ENCODE measurements around the gene NEMP1.
"Not testable (repeated sequence)": the region's sequence is repeated elsewhere in the genome, so short reads cannot be mapped to it uniquely, and the experiment has no call there.

NEMP1 gene

GRCh38 chr12:57057067-57057751, 21.4 kb downstream of the NEMP1 start:
- DNase-seq (ENCODE audit: low read depth), result no peak

GRCh38 chr12:57055824-57056223, 22.8 kb downstream of the NEMP1 start:
- no peak for DNase-seq (ENCODE audit: low read depth)

- not testable (repeated sequence) for DNase-seq (ENCODE audit: low read depth)
Observed at GRCh38 chr12:57053901-57054300, 24.7 kb downstream of the NEMP1 start.

- DNase-seq (ENCODE audit: low read depth), result not testable (repeated sequence)
Observed at GRCh38 chr12:57053146-57053545, 25.4 kb downstream of the NEMP1 start.

- no peak for DNase-seq (ENCODE audit: low read depth)
Observed at GRCh38 chr12:57051011-57051410, 27.6 kb downstream of the NEMP1 start.

GRCh38 chr12:57049890-57050289, 28.7 kb downstream of the NEMP1 start, which contains the start of gene MYO1A:
TSS of gene MYO1A (minus strand) at chr12:57050129. CDS start at chr12:57048323, 1,806 bp downstream.
- DNase-seq (ENCODE audit: low read depth), result no peak

GRCh38 chr12:57049119-57049446, 29.5 kb downstream of the NEMP1 start:
- no peak for DNase-seq (ENCODE audit: low read depth)

GRCh38 chr12:57048423-57049118, 30.0 kb downstream of the NEMP1 start:
- no peak for DNase-seq (ENCODE audit: low read depth)

GRCh38 chr12:57047981-57048380, 30.6 kb downstream of the NEMP1 start:
- DNase-seq (ENCODE audit: low read depth), result peak; percentile 32

GRCh38 chr12:57046947-57047890, 31.4 kb downstream of the NEMP1 start:
- DNase-seq (ENCODE audit: low read depth), result no peak

- no peak for DNase-seq (ENCODE audit: low read depth)
Observed at GRCh38 chr12:57046086-57046791, 32.4 kb downstream of the NEMP1 start.

- no peak for DNase-seq (ENCODE audit: low read depth)
Observed at GRCh38 chr12:57044889-57045288, 33.7 kb downstream of the NEMP1 start.

GRCh38 chr12:57044468-57044867, 34.1 kb downstream of the NEMP1 start:
- DNase-seq (ENCODE audit: low read depth), result no peak

GRCh38 chr12:57042695-57043094, 35.9 kb downstream of the NEMP1 start:
- no peak for DNase-seq (ENCODE audit: low read depth)

- no peak for DNase-seq (ENCODE audit: low read depth)
Observed at GRCh38 chr12:57040750-57041149, 37.8 kb downstream of the NEMP1 start.

- no peak for DNase-seq (ENCODE audit: low read depth)
Observed at GRCh38 chr12:57040211-57040610, 38.4 kb downstream of the NEMP1 start.

GRCh38 chr12:57039016-57039798, 39.4 kb downstream of the NEMP1 start:
- no peak for DNase-seq (ENCODE audit: low read depth)

- no peak for DNase-seq (ENCODE audit: low read depth)
Observed at GRCh38 chr12:57037264-57037663, 41.3 kb downstream of the NEMP1 start.

GRCh38 chr12:57033431-57033830, 45.2 kb downstream of the NEMP1 start:
- DNase-seq (ENCODE audit: low read depth), result no peak

GRCh38 chr12:57031789-57032188, 46.8 kb downstream of the NEMP1 start:
- no peak for DNase-seq (ENCODE audit: low read depth)

- no peak for DNase-seq (ENCODE audit: low read depth)
Observed at GRCh38 chr12:57031138-57031725, 47.4 kb downstream of the NEMP1 start.

Data from GM04503 (cell line).